OCI-LY7 (cell line): ENCODE measurements around the gene SLC35E2B.

ENCODE experiments used
- CTCF ChIP-seq: fragments of 200-600 bp; sonication (generic); conservative IDR thresholded peaks from 2 replicates; pipeline ENCODE4 v1.5.1; 2014; ENCODE audit warnings: mild to moderate bottlenecking, antibody characterized with exemption, low read length, moderate library complexity, mixed read lengths
- EZH2phosphoT487 ChIP-seq: fragments of 200-600 bp; sonication (generic); IDR thresholded peaks from 2 replicates; pipeline ENCODE4 v1.6.1; 2018; ENCODE audit warnings: low read depth, borderline replicate concordance, mild to moderate bottlenecking, mixed run types, antibody characterized with exemption, low read length, moderate library complexity, mixed read lengths

GRCh38 chr1:1614204-1614953 lies 78.2 kb downstream of the SLC35E2B start:
- TF ChIP-seq CTCF: no peak
- TF ChIP-seq EZH2phosphoT487: no peak
